HG03103 (cell line): Measurements from ENCODE around the gene PBLD.

Source experiments
- ATAC-seq: cut with Tn5 transposase; IDR thresholded peaks from one replicate; pipeline ENCODE4 v1.9.1; 2021; ENCODE audit warnings: low read depth; ENCODE audit not compliant: unreplicated experiment

The PBLD gene

GRCh38 chr10:68332259-68333057 lies at the start of gene PBLD:
TSS of gene PBLD (minus strand) at chr10:68332928. CDS start at chr10:68306844, 26,084 bp downstream.
- ATAC-seq: peak; percentile 20

DNA sequence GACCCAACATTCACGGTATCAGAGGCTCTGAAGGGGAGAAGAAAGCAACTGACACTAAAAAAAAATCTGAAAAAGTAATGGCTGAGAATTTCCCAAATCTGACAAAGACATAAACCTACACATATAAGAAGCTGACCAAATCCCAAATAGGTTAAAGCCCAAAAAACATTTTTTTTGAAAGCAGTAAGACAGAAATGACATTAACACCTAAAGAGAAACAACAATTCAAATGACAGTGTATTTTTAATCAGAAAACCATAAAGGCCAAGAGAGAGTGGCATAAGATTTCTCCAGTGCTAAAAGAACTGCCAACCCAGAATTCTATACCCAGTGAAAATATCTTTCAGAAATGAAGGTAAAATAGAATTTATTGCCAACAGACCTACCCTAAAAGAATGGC lies 38.9 kb upstream of the PBLD start:
- ATAC-seq: no peak

GRCh38 chr10:68367121-68367520 lies 34.4 kb upstream of the PBLD start:
- ATAC-seq: no peak

DNA sequence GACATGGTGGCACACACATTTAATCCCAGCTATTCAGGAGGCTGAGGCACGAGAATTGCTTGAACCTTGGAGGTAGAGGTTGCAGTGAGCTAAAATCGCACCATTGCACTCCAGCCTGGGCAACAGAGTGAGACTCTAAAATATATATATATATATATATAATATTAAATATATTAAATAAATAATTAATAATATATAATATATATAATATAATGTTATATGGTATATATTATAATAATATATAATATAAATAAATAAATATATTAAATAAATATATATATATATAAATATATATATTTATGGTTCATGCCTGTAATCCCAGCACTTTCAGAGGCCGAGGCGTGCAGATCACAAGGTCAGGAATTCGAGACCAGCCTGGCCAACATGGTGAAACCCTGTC lies 33.9 kb upstream of the PBLD start:
- ATAC-seq: no peak

DNA sequence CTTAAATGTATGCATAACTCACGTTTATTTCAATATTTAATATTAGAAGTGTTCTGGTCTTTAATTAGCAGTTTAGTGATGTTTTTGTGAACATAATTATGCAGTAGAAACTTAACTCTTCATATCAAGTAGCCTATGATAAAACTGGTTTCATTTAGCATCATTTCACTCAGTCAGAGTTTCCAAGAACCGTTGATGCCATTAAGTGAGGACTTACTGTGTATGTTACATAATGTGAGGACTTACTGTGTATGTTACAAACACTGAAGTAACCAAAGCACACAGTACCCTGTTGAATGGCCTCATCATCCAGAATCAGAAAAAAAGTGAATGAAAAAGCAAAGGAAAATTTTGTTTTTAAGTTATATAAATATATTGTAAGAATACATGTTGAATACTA lies 32.9 kb upstream of the PBLD start:
- ATAC-seq: no peak

DNA sequence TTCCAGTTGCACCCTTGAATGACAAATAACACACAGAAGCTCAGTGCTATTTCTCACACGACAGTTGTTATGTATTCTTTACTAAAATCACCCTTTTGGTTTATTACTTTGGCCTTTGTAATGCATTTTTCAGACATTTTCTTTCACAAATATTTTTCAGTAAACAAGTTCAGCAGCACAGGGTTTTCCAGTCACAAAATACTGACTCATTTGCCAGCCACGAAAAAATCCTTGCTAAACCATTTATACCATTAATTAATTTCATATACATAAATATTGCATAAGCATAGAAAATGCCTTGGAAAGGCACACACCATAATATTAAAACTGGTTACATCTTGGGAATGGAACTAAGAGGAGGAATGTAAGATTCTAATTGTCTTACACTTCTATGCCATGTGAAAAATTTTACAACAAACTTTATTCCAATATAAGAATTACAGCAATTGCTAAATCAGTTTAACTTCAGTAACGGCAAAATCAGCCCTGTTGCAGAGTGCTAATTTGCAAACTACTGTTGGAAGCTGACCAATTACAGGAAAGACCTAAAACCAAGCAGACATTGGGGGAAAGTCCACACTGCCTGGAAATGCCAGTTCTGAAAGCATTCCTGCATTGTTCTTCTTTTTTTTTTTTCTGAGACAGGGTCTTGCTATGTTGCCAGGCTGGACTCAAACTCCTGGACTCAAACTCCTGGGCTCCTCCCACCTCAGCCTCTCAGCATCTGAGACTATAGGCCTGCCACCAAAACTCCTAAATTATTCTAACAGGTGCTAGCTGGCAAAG lies 31.6 kb upstream of the PBLD start:
- no peak for ATAC-seq

DNA sequence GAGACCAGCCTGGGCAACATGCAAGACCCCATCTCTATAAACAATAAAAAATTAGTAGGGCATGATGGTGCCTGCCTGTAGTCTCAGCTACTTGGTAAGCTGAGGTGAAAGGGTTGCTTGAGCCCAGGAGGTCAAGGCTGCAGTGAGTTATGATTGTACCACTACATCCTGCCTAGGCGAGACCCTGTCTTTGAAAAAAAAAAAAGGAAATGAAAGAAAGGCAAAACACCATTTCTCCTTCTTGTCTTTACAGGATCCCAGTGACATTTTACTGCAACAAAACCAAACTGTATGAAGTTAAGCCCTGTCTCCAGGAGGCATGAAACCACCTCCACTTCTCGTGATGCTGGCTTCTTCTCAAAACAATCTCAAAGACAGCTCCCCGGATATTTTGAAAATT lies 29.9 kb upstream of the PBLD start:
- ATAC-seq: no peak

- no peak for ATAC-seq
These were observed 26.5 kb upstream of the PBLD start for GRCh38 chr10:68359189-68359588.

- no peak for ATAC-seq
These were observed 20.8 kb upstream of the PBLD start for GRCh38 chr10:68353537-68353936.

- ATAC-seq: peak; percentile 64
These were observed 15.6 kb upstream of the PBLD start for GRCh38 chr10:68348265-68348741.

- ATAC-seq: no peak
These were observed 14.0 kb upstream of the PBLD start for GRCh38 chr10:68346774-68347173.

DNA sequence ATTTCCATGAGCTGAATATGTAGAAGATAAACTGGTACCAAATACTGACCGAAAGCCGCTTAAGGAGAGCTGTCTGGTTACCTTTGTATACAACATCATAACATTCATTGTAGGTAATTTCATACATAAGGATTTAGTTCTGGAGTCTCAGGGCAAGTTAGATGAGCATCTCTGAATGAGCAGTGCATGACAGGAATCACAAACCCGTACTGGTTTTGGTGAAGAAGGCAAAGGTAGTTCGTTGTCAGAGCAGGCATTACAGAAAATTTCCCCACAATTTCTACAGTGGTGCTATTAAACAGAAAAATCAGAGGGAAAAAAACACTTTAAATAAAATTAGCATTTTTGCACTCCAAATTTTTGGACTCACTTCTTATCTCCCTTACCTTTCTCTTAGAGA lies 12.9 kb upstream of the PBLD start:
- no peak for ATAC-seq

DNA sequence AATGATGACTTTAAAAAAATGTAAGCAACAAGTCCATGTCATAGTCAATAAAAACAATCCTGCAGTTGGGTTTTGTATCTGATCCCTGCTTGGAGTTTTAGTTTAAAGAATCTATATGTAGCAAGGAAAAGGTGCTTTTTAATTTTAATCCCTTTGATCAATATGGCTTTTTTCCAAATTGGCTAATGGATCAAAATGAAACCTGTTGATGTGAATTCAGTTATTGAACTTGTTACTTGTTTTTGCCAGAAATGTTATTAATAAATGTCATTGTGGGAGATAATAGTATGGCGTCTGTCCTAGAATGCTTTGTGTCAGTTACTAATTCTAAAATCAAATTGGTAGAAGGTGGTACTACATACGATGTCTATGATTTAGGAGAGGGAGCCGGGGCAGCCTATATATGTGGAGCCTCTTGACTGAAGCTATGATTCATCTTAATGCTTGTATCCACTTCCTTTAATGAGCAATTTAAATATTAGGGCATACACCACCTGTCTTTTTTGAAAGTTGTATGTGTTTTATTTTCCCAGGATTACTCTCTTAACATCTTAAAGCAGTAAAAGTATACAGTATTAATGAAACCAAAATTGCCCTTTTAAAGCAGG lies 10.3 kb upstream of the PBLD start:
- ATAC-seq: no peak

- ATAC-seq: no peak
These were observed 7.8 kb upstream of the PBLD start for GRCh38 chr10:68340358-68341080.

- no peak for ATAC-seq
These were observed 4.1 kb upstream of the PBLD start for GRCh38 chr10:68336754-68337351.

DNA sequence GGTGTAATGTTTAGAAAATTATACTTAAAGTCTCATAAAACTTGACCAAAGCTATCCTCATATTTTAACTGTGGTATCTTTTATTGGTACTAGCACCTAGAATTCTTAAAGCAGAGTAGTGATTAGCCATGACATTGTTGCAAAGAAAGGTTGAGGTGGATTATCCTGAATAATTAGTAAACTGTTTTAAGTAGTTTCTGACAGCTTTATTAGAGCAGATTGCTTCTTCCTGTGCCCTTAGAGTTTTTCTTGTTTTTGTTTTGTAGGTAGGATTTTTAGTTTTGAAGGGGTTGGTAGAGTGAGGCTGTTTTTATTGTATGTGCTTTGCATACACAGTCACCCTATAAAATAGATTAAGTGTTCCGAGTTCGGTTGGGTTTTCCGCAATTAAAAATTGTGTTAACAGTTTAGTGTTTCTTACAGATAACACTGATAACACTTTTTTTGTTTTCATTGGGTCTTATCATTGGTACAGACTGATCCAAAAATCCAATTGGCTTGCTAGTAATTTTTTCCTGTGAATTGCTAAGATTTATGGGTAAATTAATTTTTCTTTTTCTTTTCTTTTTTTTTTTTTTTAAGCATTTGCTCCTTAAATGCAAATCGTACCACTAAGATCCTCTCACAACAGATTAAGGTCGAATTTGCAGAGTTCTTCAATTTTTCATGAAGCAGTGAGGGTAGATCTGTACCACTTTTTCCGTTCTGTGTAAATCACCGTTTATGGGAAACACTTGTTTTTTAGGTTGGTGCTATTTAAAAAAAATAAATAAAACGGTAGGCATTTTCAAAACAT lies 2.1 kb upstream of the PBLD start:
- ATAC-seq: no peak

GRCh38 chr10:68333440-68334431 lies 1.0 kb upstream of the PBLD start:
- no peak for ATAC-seq

GRCh38 chr10:68333058-68333395 lies 299 bp upstream of the PBLD start:
- ATAC-seq: no peak
